NCI-H1436 (cell line): ENCODE data around the gene FAM234A.
"Not testable (repeated sequence)": the region's sequence is repeated elsewhere in the genome, so short reads cannot be mapped to it uniquely, and the experiment has no call there.

Source experiments
- DNase-seq: peaks from one replicate; lab custom pipeline; 2025; lab: John Stamatoyannopoulos, UW

FAM234A gene

GRCh38 chr16:230351-230750 lies 4.3 kb upstream of the FAM234A start:
- not testable (repeated sequence) for DNase-seq

- DNase-seq: no peak
These were observed 3.7 kb upstream of the FAM234A start for GRCh38 chr16:230949-231348.

- DNase-seq: no peak
These were observed 5.3 kb downstream of the FAM234A start for GRCh38 chr16:239948-240277.

- no peak for DNase-seq
These were observed 5.9 kb downstream of the FAM234A start for GRCh38 chr16:240559-240958.

GRCh38 chr16:242281-242680 lies 7.7 kb downstream of the FAM234A start:
- DNase-seq: no peak

GRCh38 chr16:243348-243747 lies 8.7 kb downstream of the FAM234A start:
- no peak for DNase-seq

GRCh38 chr16:245105-245504 lies 10.5 kb downstream of the FAM234A start:
- no peak for DNase-seq

- no peak for DNase-seq
These were observed 12.4 kb downstream of the FAM234A start for GRCh38 chr16:247027-247426.

GRCh38 chr16:249431-249830 lies 14.8 kb downstream of the FAM234A start:
- DNase-seq: no peak

GRCh38 chr16:252366-253337 lies 18.0 kb downstream of the FAM234A start:
- DNase-seq: no peak

GRCh38 chr16:253833-254232 lies 19.2 kb downstream of the FAM234A start:
- DNase-seq: no peak

GRCh38 chr16:254461-254860 lies 19.8 kb downstream of the FAM234A start:
- no peak for DNase-seq

- no peak for DNase-seq
These were observed 20.6 kb downstream of the FAM234A start for GRCh38 chr16:255183-255582.

- not testable (repeated sequence) for DNase-seq
These were observed 23.5 kb downstream of the FAM234A start for GRCh38 chr16:258091-258490.

- DNase-seq: no peak
These were observed 24.6 kb downstream of the FAM234A start for GRCh38 chr16:259226-259625.

GRCh38 chr16:259814-260253 lies 25.2 kb downstream of the FAM234A start:
- DNase-seq: no peak

GRCh38 chr16:260326-260725 lies 25.7 kb downstream of the FAM234A start:
- no peak for DNase-seq

GRCh38 chr16:261031-261691 lies 26.5 kb downstream of the FAM234A start:
- DNase-seq: no peak

- DNase-seq: no peak
These were observed 27.6 kb downstream of the FAM234A start for GRCh38 chr16:262121-262745.

GRCh38 chr16:263182-263774 lies 28.7 kb downstream of the FAM234A start:
- no peak for DNase-seq

- no peak for DNase-seq
These were observed 29.3 kb downstream of the FAM234A start for GRCh38 chr16:263944-264343.

GRCh38 chr16:264440-264951 lies 29.9 kb downstream of the FAM234A start:
- DNase-seq: no peak
